ENCODE data around the gene MARCHF3.

MARCHF3 gene

GRCh38 chr5:126970517-126971017 is 59.8 kb downstream of the MARCHF3 start:
- H3K4me1 ChIP-seq (ENCODE audit: control insufficient read depth, insufficient read depth, low read length), result no peaks in the 10 kb centered on the region
- H3K9me3 ChIP-seq (ENCODE audit: control insufficient read depth in 2 of 2, low read length in 2 of 2), result no peaks in the 10 kb centered on the region
- no peak overlapping the region for H3K9ac ChIP-seq (ENCODE audit: low read length in 2 of 2)
- no peak overlapping the region for H3K27ac ChIP-seq (ENCODE audit: low read length)
- H3K36me3 ChIP-seq (ENCODE audit: control insufficient read depth in 2 of 2, insufficient read depth in 2 of 2, low read length in 2 of 2), result no peaks in the 10 kb centered on the region
- no peak overlapping the region for H3K4me3 ChIP-seq (ENCODE audit: low read length in 2 of 2)
- no peaks in the 10 kb centered on the region for H3K27me3 ChIP-seq (ENCODE audit: control insufficient read depth in 1 of 2, insufficient read depth in 2 of 2, low read length in 2 of 2)

GRCh38 chr5:126969548-126969947 is 60.8 kb downstream of the MARCHF3 start:
- Histone ChIP-seq H3K27me3 (ENCODE audit: control insufficient read depth in 1 of 2, insufficient read depth in 2 of 2, low read length in 2 of 2) (no peaks in the 10 kb centered on the region), H3K27ac (ENCODE audit: low read length) (no peak overlapping the region), H3K9ac (ENCODE audit: low read length in 2 of 2) (no peak overlapping the region), H3K9me3 (ENCODE audit: control insufficient read depth in 2 of 2, low read length in 2 of 2) (no peaks in the 10 kb centered on the region), H3K4me1 (ENCODE audit: control insufficient read depth, insufficient read depth, low read length) (no peaks in the 10 kb centered on the region), H3K36me3 (ENCODE audit: control insufficient read depth in 2 of 2, insufficient read depth in 2 of 2, low read length in 2 of 2) (no peaks in the 10 kb centered on the region), H3K4me3 (ENCODE audit: low read length in 2 of 2) (no peak overlapping the region)

- Histone ChIP-seq H3K9ac (ENCODE audit: low read length in 2 of 2) (no peak overlapping the region), H3K9me3 (ENCODE audit: control insufficient read depth in 2 of 2, low read length in 2 of 2) (no peaks in the 10 kb centered on the region), H3K27ac (ENCODE audit: low read length) (no peak overlapping the region), H3K36me3 (ENCODE audit: control insufficient read depth in 2 of 2, insufficient read depth in 2 of 2, low read length in 2 of 2) (no peaks in the 10 kb centered on the region), H3K27me3 (ENCODE audit: control insufficient read depth in 1 of 2, insufficient read depth in 2 of 2, low read length in 2 of 2) (no peaks in the 10 kb centered on the region), H3K4me3 (ENCODE audit: low read length in 2 of 2) (no peak overlapping the region), H3K4me1 (ENCODE audit: control insufficient read depth, insufficient read depth, low read length) (no peaks in the 10 kb centered on the region)
Observed at GRCh38 chr5:126967808-126968466, 62.4 kb downstream of the MARCHF3 start.

- Histone ChIP-seq H3K36me3 (ENCODE audit: control insufficient read depth in 2 of 2, insufficient read depth in 2 of 2, low read length in 2 of 2) (no peaks in the 10 kb centered on the region), H3K9me3 (ENCODE audit: control insufficient read depth in 2 of 2, low read length in 2 of 2) (no peaks in the 10 kb centered on the region), H3K27ac (ENCODE audit: low read length) (no peak overlapping the region), H3K9ac (ENCODE audit: low read length in 2 of 2) (no peak overlapping the region), H3K4me1 (ENCODE audit: control insufficient read depth, insufficient read depth, low read length) (no peaks in the 10 kb centered on the region), H3K4me3 (ENCODE audit: low read length in 2 of 2) (no peak overlapping the region), H3K27me3 (ENCODE audit: control insufficient read depth in 1 of 2, insufficient read depth in 2 of 2, low read length in 2 of 2) (no peaks in the 10 kb centered on the region)
Observed at GRCh38 chr5:126965487-126965886, 64.9 kb downstream of the MARCHF3 start.

- Histone ChIP-seq H3K27ac (ENCODE audit: low read length) (no peak overlapping the region), H3K9ac (ENCODE audit: low read length in 2 of 2) (no peak overlapping the region)
Observed at GRCh38 chr5:126965061-126965475, 65.3 kb downstream of the MARCHF3 start.

GRCh38 chr5:126963822-126964375 is 66.5 kb downstream of the MARCHF3 start:
- no peak overlapping the region for H3K4me3 ChIP-seq (ENCODE audit: low read length in 2 of 2)
- H3K9ac ChIP-seq (ENCODE audit: low read length in 2 of 2), result no peak overlapping the region
- H3K27me3 ChIP-seq (ENCODE audit: control insufficient read depth in 1 of 2, insufficient read depth in 2 of 2, low read length in 2 of 2), result no peaks in the 10 kb centered on the region
- no peaks in the 10 kb centered on the region for H3K9me3 ChIP-seq (ENCODE audit: control insufficient read depth in 2 of 2, low read length in 2 of 2)
- no peaks in the 10 kb centered on the region for H3K4me1 ChIP-seq (ENCODE audit: control insufficient read depth, insufficient read depth, low read length)
- H3K27ac ChIP-seq (ENCODE audit: low read length), result no peak overlapping the region
- no peaks in the 10 kb centered on the region for H3K36me3 ChIP-seq (ENCODE audit: control insufficient read depth in 2 of 2, insufficient read depth in 2 of 2, low read length in 2 of 2)

More at GRCh38 chr5:126965061-126965475, 65.3 kb downstream of the MARCHF3 start:
- Histone ChIP-seq H3K27me3 (ENCODE audit: control insufficient read depth in 1 of 2, insufficient read depth in 2 of 2, low read length in 2 of 2) (no peaks in the 10 kb centered on the region), H3K4me1 (ENCODE audit: control insufficient read depth, insufficient read depth, low read length) (no peaks in the 10 kb centered on the region), H3K9me3 (ENCODE audit: control insufficient read depth in 2 of 2, low read length in 2 of 2) (no peaks in the 10 kb centered on the region), H3K4me3 (ENCODE audit: low read length in 2 of 2) (no peak overlapping the region), H3K36me3 (ENCODE audit: control insufficient read depth in 2 of 2, insufficient read depth in 2 of 2, low read length in 2 of 2) (no peaks in the 10 kb centered on the region)

- no peak overlapping the region for H3K9ac ChIP-seq (ENCODE audit: low read length in 2 of 2)
Observed at GRCh38 chr5:126961702-126962101, 68.7 kb downstream of the MARCHF3 start.

GRCh38 chr5:126961128-126961527 is 69.2 kb downstream of the MARCHF3 start:
- no peaks in the 10 kb centered on the region for H3K9me3 ChIP-seq (ENCODE audit: control insufficient read depth in 2 of 2, low read length in 2 of 2)

More at GRCh38 chr5:126961702-126962101, 68.7 kb downstream of the MARCHF3 start:
- H3K36me3 ChIP-seq (ENCODE audit: control insufficient read depth in 2 of 2, insufficient read depth in 2 of 2, low read length in 2 of 2), result no peaks in the 10 kb centered on the region
- no peaks in the 10 kb centered on the region for H3K9me3 ChIP-seq (ENCODE audit: control insufficient read depth in 2 of 2, low read length in 2 of 2)
- H3K4me3 ChIP-seq (ENCODE audit: low read length in 2 of 2), result no peak overlapping the region
- no peaks in the 10 kb centered on the region for H3K27me3 ChIP-seq (ENCODE audit: control insufficient read depth in 1 of 2, insufficient read depth in 2 of 2, low read length in 2 of 2)
- no peak overlapping the region for H3K27ac ChIP-seq (ENCODE audit: low read length)
- H3K4me1 ChIP-seq (ENCODE audit: control insufficient read depth, insufficient read depth, low read length), result no peaks in the 10 kb centered on the region

GRCh38 chr5:126959188-126959587 is 71.2 kb downstream of the MARCHF3 start:
- no peaks in the 10 kb centered on the region for H3K36me3 ChIP-seq (ENCODE audit: control insufficient read depth in 2 of 2, insufficient read depth in 2 of 2, low read length in 2 of 2)
- no peak overlapping the region for H3K4me3 ChIP-seq (ENCODE audit: low read length in 2 of 2)
- H3K4me1 ChIP-seq (ENCODE audit: control insufficient read depth, insufficient read depth, low read length), result no peaks in the 10 kb centered on the region
- no peaks in the 10 kb centered on the region for H3K9me3 ChIP-seq (ENCODE audit: control insufficient read depth in 2 of 2, low read length in 2 of 2)
- H3K27me3 ChIP-seq (ENCODE audit: control insufficient read depth in 1 of 2, insufficient read depth in 2 of 2, low read length in 2 of 2), result no peaks in the 10 kb centered on the region
- no peak overlapping the region for H3K27ac ChIP-seq (ENCODE audit: low read length)
- H3K9ac ChIP-seq (ENCODE audit: low read length in 2 of 2), result no peak overlapping the region

More at GRCh38 chr5:126961128-126961527, 69.2 kb downstream of the MARCHF3 start:
- no peaks in the 10 kb centered on the region for H3K4me1 ChIP-seq (ENCODE audit: control insufficient read depth, insufficient read depth, low read length)
- H3K9ac ChIP-seq (ENCODE audit: low read length in 2 of 2), result no peak overlapping the region
- no peaks in the 10 kb centered on the region for H3K36me3 ChIP-seq (ENCODE audit: control insufficient read depth in 2 of 2, insufficient read depth in 2 of 2, low read length in 2 of 2)
- no peak overlapping the region for H3K27ac ChIP-seq (ENCODE audit: low read length)
- no peak overlapping the region for H3K4me3 ChIP-seq (ENCODE audit: low read length in 2 of 2)
- no peaks in the 10 kb centered on the region for H3K27me3 ChIP-seq (ENCODE audit: control insufficient read depth in 1 of 2, insufficient read depth in 2 of 2, low read length in 2 of 2)

GRCh38 chr5:126956991-126957390 is 73.4 kb downstream of the MARCHF3 start:
- Histone ChIP-seq H3K36me3 (ENCODE audit: control insufficient read depth in 2 of 2, insufficient read depth in 2 of 2, low read length in 2 of 2) (no peaks in the 10 kb centered on the region), H3K27ac (ENCODE audit: low read length) (no peak overlapping the region), H3K9ac (ENCODE audit: low read length in 2 of 2) (no peak overlapping the region), H3K4me3 (ENCODE audit: low read length in 2 of 2) (no peak overlapping the region), H3K4me1 (ENCODE audit: control insufficient read depth, insufficient read depth, low read length) (no peaks in the 10 kb centered on the region), H3K27me3 (ENCODE audit: control insufficient read depth in 1 of 2, insufficient read depth in 2 of 2, low read length in 2 of 2) (no peaks in the 10 kb centered on the region), H3K9me3 (ENCODE audit: control insufficient read depth in 2 of 2, low read length in 2 of 2) (no peaks in the 10 kb centered on the region)

GRCh38 chr5:126954981-126955380 is 75.4 kb downstream of the MARCHF3 start:
- H3K4me1 ChIP-seq (ENCODE audit: control insufficient read depth, insufficient read depth, low read length), result no peaks in the 10 kb centered on the region
- no peaks in the 10 kb centered on the region for H3K9me3 ChIP-seq (ENCODE audit: control insufficient read depth in 2 of 2, low read length in 2 of 2)
- no peak overlapping the region for H3K9ac ChIP-seq (ENCODE audit: low read length in 2 of 2)
- no peak overlapping the region for H3K27ac ChIP-seq (ENCODE audit: low read length)
- no peaks in the 10 kb centered on the region for H3K27me3 ChIP-seq (ENCODE audit: control insufficient read depth in 1 of 2, insufficient read depth in 2 of 2, low read length in 2 of 2)
- H3K36me3 ChIP-seq (ENCODE audit: control insufficient read depth in 2 of 2, insufficient read depth in 2 of 2, low read length in 2 of 2), result no peaks in the 10 kb centered on the region
- H3K4me3 ChIP-seq (ENCODE audit: low read length in 2 of 2), result no peak overlapping the region

All from stomach smooth muscle (tissue), 2 donors.